HepG2 (cell line): ENCODE results near the gene TBL3. TPM values are rescaled to one million over a fixed set of nuclear protein-coding genes. Genes with fewer than 3 reads are reported as not detected.

Experiments
- ARNTL ChIP-seq: sonication (generic); formaldehyde crosslinking; IDR thresholded peaks from 2 replicates; pipeline ENCODE4 v1.4.0; 2020; ENCODE audit warnings: mild to moderate bottlenecking, missing genetic modification reagents
- GATA4 ChIP-seq: sonication (generic); IDR thresholded peaks from 2 replicates; pipeline ENCODE4 v1.6.1; 2016; ENCODE audit warnings: antibody characterized with exemption, low read depth, borderline replicate concordance
- JUND ChIP-seq: sonication (generic); formaldehyde crosslinking; IDR thresholded peaks from 2 replicates; pipeline ENCODE4 v1.8.0; 2022; ENCODE audit warnings: mild to moderate bottlenecking, missing genetic modification reagents
- ONECUT2 ChIP-seq: sonication (generic); formaldehyde crosslinking; IDR thresholded peaks from 2 replicates; pipeline ENCODE4 v1.4.0; 2020; ENCODE audit warnings: missing genetic modification reagents
- POLR2A ChIP-seq, 2 experiments: IDR thresholded peaks; 2 replicates each; pipeline ENCODE4 v1.6.1; 2011; ENCODE audit warnings: low read depth in 2 of 2, low read length in 2 of 2, mild to moderate bottlenecking in 1 of 2, moderate library complexity in 1 of 2; ENCODE audit not compliant: insufficient read depth in 1 of 2
- RARA ChIP-seq: IDR thresholded peaks from 2 replicates; pipeline ENCODE4 v1.6.1; 2016; ENCODE audit warnings: missing genetic modification reagents, missing compliant biosample characterization
- SAP130 ChIP-seq: IDR thresholded peaks from 2 replicates; pipeline ENCODE4 v1.6.1; 2016; ENCODE audit warnings: low read depth
- SNRNP70 ChIP-seq: fragments of 200-400 bp; formaldehyde crosslinking; IDR thresholded peaks from 2 replicates; pipeline ENCODE4 v1.6.1; 2017; ENCODE audit warnings: mild to moderate bottlenecking, low read depth, low read length, moderate library complexity
- ZHX2 ChIP-seq, 2 experiments: sonication (generic) in 1 of 2; formaldehyde crosslinking in 1 of 2; IDR thresholded peaks; 2 replicates each; pipeline versions ENCODE4 v1.6.1 to v1.9.0; 2014 to 2022; ENCODE audit warnings: antibody characterized with exemption in 1 of 2, borderline replicate concordance in 1 of 2, inconsistent platforms in 1 of 2, low read depth in 1 of 2, missing genetic modification reagents in 1 of 2
- ZKSCAN5 ChIP-seq: sonication (generic); formaldehyde crosslinking; IDR thresholded peaks from 2 replicates; pipeline ENCODE4 v1.5.1; 2020; ENCODE audit warnings: mild to moderate bottlenecking, missing genetic modification reagents
- ZNF136 ChIP-seq: sonication (generic); formaldehyde crosslinking; IDR thresholded peaks from 2 replicates; pipeline ENCODE4 v1.8.1; 2022; ENCODE audit warnings: low read depth, mild to moderate bottlenecking, moderate library complexity, missing genetic modification reagents
- ZNF276 ChIP-seq: sonication (generic); formaldehyde crosslinking; IDR thresholded peaks from 2 replicates; pipeline ENCODE4 v1.4.0; 2020; ENCODE audit warnings: mild to moderate bottlenecking, low read depth, missing genetic modification reagents
- ZNF432 ChIP-seq: sonication (generic); formaldehyde crosslinking; IDR thresholded peaks from 2 replicates; pipeline ENCODE4 v1.5.0; 2020; ENCODE audit warnings: missing genetic modification reagents, mild to moderate bottlenecking, borderline replicate concordance
- ZNF639 ChIP-seq: conservative IDR thresholded peaks from 2 replicates; pipeline ENCODE4 v1.6.1; 2018; ENCODE audit warnings: missing genetic modification reagents
- ZNF784 ChIP-seq: sonication (generic); formaldehyde crosslinking; IDR thresholded peaks from 2 replicates; pipeline ENCODE4 v1.5.1; 2020; ENCODE audit warnings: missing genetic modification reagents, mild to moderate bottlenecking, borderline replicate concordance
- ZSCAN25 ChIP-seq: sonication (generic); formaldehyde crosslinking; IDR thresholded peaks from 2 replicates; pipeline ENCODE4 v1.8.0; 2022; ENCODE audit warnings: mild to moderate bottlenecking, missing genetic modification reagents
- ZSCAN9 ChIP-seq: IDR thresholded peaks from 2 replicates; pipeline ENCODE4 v1.6.1; 2016; ENCODE audit warnings: borderline replicate concordance
- polyA plus RNA-seq, 8 experiments: library from polyadenylated mRNA; depleted of rRNA in 3 of 8; stranded (reverse) in 7 of 8; unstranded in 1 of 8; fragments of >200 nt; fragmentation: Illumina TruSeq in 4 of 8; extraction: Trizol in 4 of 8; gene quantifications; 2 replicates each; pipeline versions ENCODE4 v1.2.1 to v1.2.3, GENCODE V29; 2011 to 2016; ENCODE audit warnings: low read depth in 4 of 8, missing spikeins in 1 of 8, mixed read lengths in 1 of 8; ENCODE audit not compliant: insufficient read depth in 1 of 8
- total RNA-seq, 5 experiments: library from RNA; depleted of rRNA; stranded (reverse); fragments of >200 nt; fragmentation: Illumina TruSeq; extraction: Trizol; gene quantifications; 2 replicates each; pipeline ENCODE4 v1.2.3, GENCODE V29; 2016; ENCODE audit warnings: low read depth in 1 of 5

Gene TBL3
- total and polyA plus RNA-seq, 2 of the 13 experiments (the other 11 are each of a cell fraction or from before 2014, with no cell fraction given), result 16.8 to 38.0 TPM

GRCh38 chr16:1940273-1941161 is 31.3 kb upstream of the TBL3 start (continued):
- 0 out of 2 replicates have a peak, but pooled peaks have one; percentile 38 for TF ChIP-seq ZHX2 (IDR thresholded peaks at IDR 0.05; ENCODE audit: low read depth)
- peak; percentile 56; the same call in 1 of the 2 replicates for TF ChIP-seq ZHX2 (CRISPR knock-in tag; IDR thresholded peaks at IDR 0.05; ENCODE audit: borderline replicate concordance)
- TF ChIP-seq SAP130 (CRISPR knock-in tag), result peak; percentile 85
- no peak for TF ChIP-seq ZNF432 (CRISPR knock-in tag)
- TF ChIP-seq ZNF639 (CRISPR knock-in tag), result no peak
- TF ChIP-seq ZSCAN25 (CRISPR knock-in tag), result peak; percentile 69
- no peak; the same call in 1 of the 2 replicates for TF ChIP-seq ZSCAN9 (CRISPR knock-in tag)
- peak; percentile 61 to 74; a peak in 3 of 4 replicates for TF ChIP-seq POLR2A (IDR thresholded peaks at IDR 0.05; ENCODE audit: insufficient read depth in 1 of 2, low read depth in 2 of 2, low read length in 2 of 2)
- TF ChIP-seq ONECUT2 (CRISPR knock-in tag), result no peak
- 0 out of 2 replicates have a peak, but pooled peaks have one; percentile 48 for TF ChIP-seq ZNF276
- TF ChIP-seq ZKSCAN5 (CRISPR knock-in tag), result no peak
- peak; percentile 91 for TF ChIP-seq ARNTL (CRISPR knock-in tag)
- TF ChIP-seq SNRNP70, result no peak
- no peak for TF ChIP-seq GATA4
- TF ChIP-seq RARA (CRISPR knock-in tag), result peak; percentile 65; the same call in 1 of the 2 replicates
- peak; percentile 24; the same call in 1 of the 2 replicates for TF ChIP-seq ZNF784 (CRISPR knock-in tag)
- TF ChIP-seq JUND (CRISPR knock-in tag), result no peak
- peak; percentile 87; the same call in 1 of the 2 replicates for TF ChIP-seq ZNF136 (CRISPR knock-in tag)
